Breast epithelium (tissue), 4 donors: ENCODE data around the gene PDPK1. TPM values are rescaled to one million over a fixed set of nuclear protein-coding genes. Genes with fewer than 3 reads are reported as not detected.

Experiments used
- DNase-seq, 2 donors: peaks; one replicate each; pipeline ENCODE4 v3.0.0-alpha.2; 2019; ENCODE audit warnings: low spot score in 2 of 2
- H3K27ac ChIP-seq, 2 donors: fragments of 200-600 bp; sonication (generic) in 1 of 2; one replicate each; pipeline ENCODE4 v1.5.1; 2016 to 2019; ENCODE audit warnings: mild to moderate bottlenecking in 1 of 2
- H3K27me3 ChIP-seq, 2 donors: fragments of 200-600 bp; sonication (generic) in 1 of 2; one replicate each; pipeline versions ENCODE4 v1.5.1 to v1.6.0; 2017 to 2019; ENCODE audit warnings: control low read depth in 1 of 2, mild to moderate bottlenecking in 1 of 2
- H3K36me3 ChIP-seq: fragments of 200-600 bp; one replicate; pipeline ENCODE4 v1.5.1; 2019
- H3K4me1 ChIP-seq, 2 donors: fragments of 200-600 bp; sonication (generic); one replicate each; pipeline ENCODE4 v1.5.1; 2016 to 2019; ENCODE audit warnings: control low read depth in 1 of 2
- H3K4me3 ChIP-seq, 3 donors: fragments of 200-600 bp; sonication (generic); 1 replicate in 2 of 3; 2 replicates in 1 of 3; pipeline ENCODE4 v1.5.1; 2016 to 2019; ENCODE audit warnings: mild to moderate bottlenecking in 3 of 3, moderate library complexity in 2 of 3
- H3K9me3 ChIP-seq, 2 donors: fragments of 200-600 bp; sonication (generic) in 1 of 2; one replicate each; pipeline ENCODE4 v1.5.1; 2016 to 2019; ENCODE audit warnings: control low read depth in 1 of 2
- POLR2A ChIP-seq: fragments of 450-650 bp; IDR thresholded peaks from one replicate; pipeline ENCODE4 v1.6.1; 2016; ENCODE audit warnings: antibody characterized with exemption, mild to moderate bottlenecking, moderate library complexity
- POLR2AphosphoS5 ChIP-seq, 3 donors: sonication (generic); formaldehyde crosslinking; IDR thresholded peaks; one replicate each; pipeline ENCODE4 v1.6.1; 2017; ENCODE audit warnings: antibody characterized with exemption in 3 of 3
- intact Hi-C: fragments of 100-400 bp; cut with DNase I; formaldehyde crosslinking; loops from one replicate; pipeline ENCODE4 v1.15.1; 2023; ENCODE audit warnings: low total_unique reads
- total RNA-seq, 3 donors: library from RNA; depleted of rRNA; stranded (reverse); fragments of >200 nt; gene quantifications; one replicate each; pipeline ENCODE4 v1.1.0, GENCODE V29; 2016
- TF ChIP-seq, protein P1 (sequence below), 3 donors: fragments of 450-650 bp; IDR thresholded peaks; one replicate each; pipeline ENCODE4 v1.5.1; 2016 to 2017; ENCODE audit warnings: antibody characterized with exemption in 3 of 3, mild to moderate bottlenecking in 3 of 3, moderate library complexity in 3 of 3

Gene PDPK1
- total RNA-seq, 3 donors from 2014 or later: 28.8 to 32.8 (median 29.4) TPM

GRCh38 chr16:2500430-2500917 is 37.3 kb upstream of the PDPK1 start:
- peak overlapping the region; percentile 52 to 77 for H3K27ac ChIP-seq
- no peaks in the 10 kb centered on the region for H3K9me3 ChIP-seq
- no peaks in the 10 kb centered on the region for H3K36me3 ChIP-seq
- H3K4me1 ChIP-seq: peaks cover 16 to 28% of the 10 kb centered on the region in 2 donors
- intact Hi-C loops: no loop called here
- no peak for TF ChIP-seq POLR2AphosphoS5 (IDR thresholded peaks at IDR 0.05)
- H3K27me3 ChIP-seq: no peaks in the 10 kb centered on the region
- H3K4me3 ChIP-seq: no peak overlapping the region
- DNase-seq: no peak

- Histone ChIP-seq H3K36me3 (no peaks in the 10 kb centered on the region), H3K9me3 (no peaks in the 10 kb centered on the region), H3K27ac (peak overlapping the region in 1 of 2 donors; percentile 1), H3K4me3 (peak overlapping the region; percentile 26 to 50 (median 37)), H3K4me1 (peaks cover 16 to 28% of the 10 kb centered on the region in 2 donors), H3K27me3 (no peaks in the 10 kb centered on the region)
- DNase-seq: peak; percentile 69 to 85
- TF ChIP-seq POLR2A (no peak), POLR2AphosphoS5 (IDR thresholded peaks at IDR 0.05) (peak in 2 of 3 donors; percentile 33 to 78)
- TF ChIP-seq, protein P1, sequence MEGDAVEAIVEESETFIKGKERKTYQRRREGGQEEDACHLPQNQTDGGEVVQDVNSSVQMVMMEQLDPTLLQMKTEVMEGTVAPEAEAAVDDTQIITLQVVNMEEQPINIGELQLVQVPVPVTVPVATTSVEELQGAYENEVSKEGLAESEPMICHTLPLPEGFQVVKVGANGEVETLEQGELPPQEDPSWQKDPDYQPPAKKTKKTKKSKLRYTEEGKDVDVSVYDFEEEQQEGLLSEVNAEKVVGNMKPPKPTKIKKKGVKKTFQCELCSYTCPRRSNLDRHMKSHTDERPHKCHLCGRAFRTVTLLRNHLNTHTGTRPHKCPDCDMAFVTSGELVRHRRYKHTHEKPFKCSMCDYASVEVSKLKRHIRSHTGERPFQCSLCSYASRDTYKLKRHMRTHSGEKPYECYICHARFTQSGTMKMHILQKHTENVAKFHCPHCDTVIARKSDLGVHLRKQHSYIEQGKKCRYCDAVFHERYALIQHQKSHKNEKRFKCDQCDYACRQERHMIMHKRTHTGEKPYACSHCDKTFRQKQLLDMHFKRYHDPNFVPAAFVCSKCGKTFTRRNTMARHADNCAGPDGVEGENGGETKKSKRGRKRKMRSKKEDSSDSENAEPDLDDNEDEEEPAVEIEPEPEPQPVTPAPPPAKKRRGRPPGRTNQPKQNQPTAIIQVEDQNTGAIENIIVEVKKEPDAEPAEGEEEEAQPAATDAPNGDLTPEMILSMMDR (IDR thresholded peaks at IDR 0.05): peak; percentile 90 to 97 (median 96)
- intact Hi-C loops: no loop called here
Observed at GRCh38 chr16:2500918-2501750, 36.7 kb upstream of the PDPK1 start.

GRCh38 chr16:2501946-2502895 is 35.6 kb upstream of the PDPK1 start:
- Histone ChIP-seq H3K4me3 (no peak overlapping the region), H3K27me3 (no peaks in the 10 kb centered on the region), H3K27ac (peak overlapping the region in 1 of 2 donors; percentile 32), H3K36me3 (no peaks in the 10 kb centered on the region), H3K4me1 (peaks cover 14 to 22% of the 10 kb centered on the region in 2 donors), H3K9me3 (no peaks in the 10 kb centered on the region)
- TF ChIP-seq POLR2AphosphoS5 (IDR thresholded peaks at IDR 0.05) (no peak), POLR2A (no peak)
- TF ChIP-seq, protein P1 (IDR thresholded peaks at IDR 0.05): no peak
- intact Hi-C loops: no loop called here
- no peak for DNase-seq

GRCh38 chr16:2505695-2506094 is 32.1 kb upstream of the PDPK1 start:
- DNase-seq: no peak
- no peaks in the 10 kb centered on the region for H3K27me3 ChIP-seq
- no peaks in the 10 kb centered on the region for H3K36me3 ChIP-seq
- TF ChIP-seq, protein P1 (IDR thresholded peaks at IDR 0.05): no peak
- TF ChIP-seq POLR2AphosphoS5 (IDR thresholded peaks at IDR 0.05): no peak
- no peak for TF ChIP-seq POLR2A
- peaks cover 0 to 4% of the 10 kb centered on the region in 2 donors for H3K4me1 ChIP-seq
- no peak overlapping the region for H3K4me3 ChIP-seq
- intact Hi-C loops: no loop called here
- H3K9me3 ChIP-seq: no peaks in the 10 kb centered on the region
- no peak overlapping the region for H3K27ac ChIP-seq

GRCh38 chr16:2507052-2507659 is 30.7 kb upstream of the PDPK1 start:
- H3K4me3 ChIP-seq: no peak overlapping the region
- intact Hi-C loops: no loop called here
- no peak for TF ChIP-seq POLR2AphosphoS5 (IDR thresholded peaks at IDR 0.05)
- TF ChIP-seq POLR2A: no peak
- TF ChIP-seq, protein P1 (IDR thresholded peaks at IDR 0.05): no peak
- peak overlapping the region; percentile 9 to 54 for H3K27ac ChIP-seq
- no peak for DNase-seq
- no peaks in the 10 kb centered on the region for H3K27me3 ChIP-seq
- H3K36me3 ChIP-seq: no peaks in the 10 kb centered on the region
- peaks cover 0 to 4% of the 10 kb centered on the region in 2 donors for H3K4me1 ChIP-seq
- H3K9me3 ChIP-seq: no peaks in the 10 kb centered on the region
